ENCODE measurements around the gene GAREM1. TPM values are rescaled to one million over a fixed set of nuclear protein-coding genes. Genes with fewer than 3 reads are reported as not detected.

GAREM1 gene
- total RNA-seq, 1 experiment from 2014 or later = 1.8 TPM

DNA sequence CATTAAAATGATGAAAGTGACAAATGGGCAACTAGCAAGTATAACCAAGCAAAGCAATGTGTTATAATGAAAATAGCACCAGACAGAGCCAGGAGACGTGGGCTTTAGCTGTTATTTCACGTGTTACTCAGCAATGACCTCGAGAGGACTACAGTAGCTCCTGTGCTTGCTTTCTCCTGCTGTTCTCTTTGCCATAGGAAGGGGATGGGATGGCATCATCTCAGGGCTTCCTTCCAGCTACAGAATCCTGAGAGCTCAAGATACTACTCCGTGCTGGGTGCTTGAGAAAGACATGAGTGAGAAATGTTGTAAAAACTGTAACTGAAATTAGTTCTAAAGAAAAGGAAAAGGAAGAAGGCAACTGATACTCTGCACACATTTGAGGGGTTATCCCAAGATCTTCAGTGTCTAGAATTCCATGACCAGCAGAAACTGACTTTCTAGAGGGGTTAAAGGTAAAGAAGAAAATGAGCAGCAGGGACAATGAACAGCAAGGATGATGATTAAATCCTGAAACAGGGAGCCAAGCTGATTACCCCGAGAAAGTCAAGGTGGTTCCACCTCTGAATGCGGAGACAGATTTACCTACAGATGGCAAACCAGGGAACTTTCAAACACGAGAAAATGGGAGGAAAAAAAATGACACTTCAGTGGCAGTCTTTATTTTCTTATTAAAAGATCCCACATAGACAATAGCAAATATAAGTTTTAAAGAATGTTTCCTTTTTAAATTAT, 33.4 kb downstream of the GAREM1 start:
- Histone ChIP-seq H3F3A (ENCODE audit: low read length, unreplicated experiment) (no peaks in the 10 kb centered on the region), H2AFZ (ENCODE audit: low read length) (no peak overlapping the region), H3K79me2 (ENCODE audit: low read length) (no peaks in the 10 kb centered on the region), H3K9me2 (replicated peaks; ENCODE audit: low read length) (no peaks in the 10 kb centered on the region), H3K27me3 (ENCODE audit: low read length) (no peaks in the 10 kb centered on the region), H3K9me3 (ENCODE audit: low read length) (no peaks in the 10 kb centered on the region), H4K20me1 (ENCODE audit: low read length) (no peaks in the 10 kb centered on the region), H3K4me3 (ENCODE audit: low read length) (no peak overlapping the region), H3K27ac (ENCODE audit: low read length) (no peak overlapping the region), H3K9ac (ENCODE audit: low read length) (no peak overlapping the region), H3K4me2 (ENCODE audit: low read length) (no peak overlapping the region), H3K4me1 (ENCODE audit: insufficient read depth, low read length) (no peaks in the 10 kb centered on the region), H3K36me3 (ENCODE audit: low read depth, low read length) (no peaks in the 10 kb centered on the region)
- TF ChIP-seq, protein P1, sequence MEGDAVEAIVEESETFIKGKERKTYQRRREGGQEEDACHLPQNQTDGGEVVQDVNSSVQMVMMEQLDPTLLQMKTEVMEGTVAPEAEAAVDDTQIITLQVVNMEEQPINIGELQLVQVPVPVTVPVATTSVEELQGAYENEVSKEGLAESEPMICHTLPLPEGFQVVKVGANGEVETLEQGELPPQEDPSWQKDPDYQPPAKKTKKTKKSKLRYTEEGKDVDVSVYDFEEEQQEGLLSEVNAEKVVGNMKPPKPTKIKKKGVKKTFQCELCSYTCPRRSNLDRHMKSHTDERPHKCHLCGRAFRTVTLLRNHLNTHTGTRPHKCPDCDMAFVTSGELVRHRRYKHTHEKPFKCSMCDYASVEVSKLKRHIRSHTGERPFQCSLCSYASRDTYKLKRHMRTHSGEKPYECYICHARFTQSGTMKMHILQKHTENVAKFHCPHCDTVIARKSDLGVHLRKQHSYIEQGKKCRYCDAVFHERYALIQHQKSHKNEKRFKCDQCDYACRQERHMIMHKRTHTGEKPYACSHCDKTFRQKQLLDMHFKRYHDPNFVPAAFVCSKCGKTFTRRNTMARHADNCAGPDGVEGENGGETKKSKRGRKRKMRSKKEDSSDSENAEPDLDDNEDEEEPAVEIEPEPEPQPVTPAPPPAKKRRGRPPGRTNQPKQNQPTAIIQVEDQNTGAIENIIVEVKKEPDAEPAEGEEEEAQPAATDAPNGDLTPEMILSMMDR (conservative IDR thresholded peaks at IDR 0.05; ENCODE audit: low read depth, low read length) = no peak
- TF ChIP-seq EZH2phosphoT487 (IDR thresholded peaks at IDR 0.05; ENCODE audit: borderline replicate concordance, low read length) (no peak), EZH2 (IDR thresholded peaks at IDR 0.05; ENCODE audit: low read length, unreplicated experiment) (no peak)
- ChIA-PET CTCF (no interaction called here), POLR2A (ENCODE audit: unreplicated experiment) (no interaction called here)
- BruUV-seq (replicated peaks) = no TSS peak
- intact Hi-C loops (cut with micrococcal nuclease) = no loop called here
- no peak for DNase-seq
- ATAC-seq = no peak

DNA sequence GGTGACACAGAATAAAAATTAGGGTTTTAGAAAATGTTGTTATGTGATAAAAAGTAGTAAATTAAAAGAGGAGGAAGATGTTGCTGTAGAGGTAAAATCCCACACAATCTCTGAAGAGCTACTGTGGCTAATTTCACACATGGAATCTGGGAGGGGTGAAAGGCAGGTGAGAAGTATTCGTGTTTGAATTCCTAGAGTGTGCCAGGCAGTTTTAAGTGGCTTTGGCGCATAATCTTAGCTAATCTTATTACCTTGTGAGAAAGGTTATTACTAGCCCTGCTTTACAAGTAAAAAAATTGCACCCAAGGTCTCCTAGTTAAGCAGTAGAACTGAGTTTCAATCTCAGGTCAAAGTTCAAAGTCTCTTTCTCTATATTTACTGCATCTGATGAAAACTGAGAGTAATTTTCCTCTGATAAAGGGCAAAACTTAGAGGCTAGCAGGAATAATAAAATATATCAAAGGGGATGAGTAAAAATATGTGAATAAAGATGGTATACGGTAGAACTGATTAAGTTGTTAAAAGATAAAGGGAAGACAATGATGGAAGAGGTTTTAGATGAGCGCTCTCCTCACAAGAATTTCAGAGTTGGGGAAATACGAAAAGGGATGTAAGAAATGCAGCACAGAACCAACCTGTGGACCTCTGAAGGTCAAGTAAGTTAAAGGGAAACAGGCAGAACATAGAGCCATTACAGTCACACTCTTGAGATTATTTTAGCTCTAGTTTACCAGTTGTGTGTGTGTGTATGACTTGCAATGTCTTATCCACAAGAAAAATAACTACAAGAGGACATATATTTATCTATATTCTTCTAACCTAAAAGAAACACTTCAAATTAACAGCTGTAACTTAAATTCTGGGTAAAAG, 34.8 kb downstream of the GAREM1 start:
- ChIA-PET POLR2A (ENCODE audit: unreplicated experiment) (no interaction called here), CTCF (no interaction called here)
- Histone ChIP-seq H3K4me1 (ENCODE audit: insufficient read depth, low read length) (no peaks in the 10 kb centered on the region), H3K36me3 (ENCODE audit: low read depth, low read length) (no peaks in the 10 kb centered on the region), H3K27me3 (ENCODE audit: low read length) (no peaks in the 10 kb centered on the region), H3K9ac (ENCODE audit: low read length) (no peak overlapping the region), H3K9me3 (ENCODE audit: low read length) (no peaks in the 10 kb centered on the region), H3K27ac (ENCODE audit: low read length) (no peak overlapping the region), H3F3A (ENCODE audit: low read length, unreplicated experiment) (no peaks in the 10 kb centered on the region), H2AFZ (ENCODE audit: low read length) (no peak overlapping the region), H3K4me2 (ENCODE audit: low read length) (no peak overlapping the region), H3K9me2 (replicated peaks; ENCODE audit: low read length) (no peaks in the 10 kb centered on the region), H3K79me2 (ENCODE audit: low read length) (no peaks in the 10 kb centered on the region), H4K20me1 (ENCODE audit: low read length) (no peaks in the 10 kb centered on the region), H3K4me3 (ENCODE audit: low read length) (no peak overlapping the region)
- intact Hi-C loops (cut with micrococcal nuclease) = no loop called here
- no peak for DNase-seq
- ATAC-seq = no peak
- BruUV-seq (replicated peaks) = no TSS peak
- TF ChIP-seq EZH2phosphoT487 (IDR thresholded peaks at IDR 0.05; ENCODE audit: borderline replicate concordance, low read length) (no peak), EZH2 (IDR thresholded peaks at IDR 0.05; ENCODE audit: low read length, unreplicated experiment) (no peak)
- TF ChIP-seq, protein P1 (conservative IDR thresholded peaks at IDR 0.05; ENCODE audit: low read depth, low read length) = no peak

DNA sequence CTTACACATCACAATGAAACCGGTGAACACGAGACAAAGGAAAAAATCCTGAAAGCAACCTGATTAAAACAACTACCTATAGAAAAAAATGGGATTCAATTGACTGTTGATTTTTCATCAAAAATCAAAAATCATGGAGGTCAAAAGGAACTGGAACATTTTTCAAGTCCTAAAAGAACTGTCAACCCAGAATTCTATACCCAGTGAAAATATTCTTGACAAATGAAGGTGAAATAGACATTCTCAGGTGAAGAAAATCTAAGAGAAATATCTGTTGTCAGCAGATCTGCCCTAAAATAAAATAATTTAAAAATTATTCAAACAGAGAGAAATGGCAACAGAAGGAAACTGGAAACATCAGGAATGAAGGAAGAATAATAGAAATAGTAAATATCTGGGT, 38.9 kb downstream of the GAREM1 start:
- H3K9ac ChIP-seq (ENCODE audit: low read length) = no peak overlapping the region
- intact Hi-C loops (cut with micrococcal nuclease) = no loop called here
- TF ChIP-seq EZH2phosphoT487 (IDR thresholded peaks at IDR 0.05; ENCODE audit: borderline replicate concordance, low read length) (no peak), EZH2 (IDR thresholded peaks at IDR 0.05; ENCODE audit: low read length, unreplicated experiment) (no peak)
- TF ChIP-seq, protein P1 (conservative IDR thresholded peaks at IDR 0.05; ENCODE audit: low read depth, low read length) = no peak
- no peaks in the 10 kb centered on the region for H3F3A ChIP-seq (ENCODE audit: low read length, unreplicated experiment)
- H3K79me2 ChIP-seq (ENCODE audit: low read length) = no peaks in the 10 kb centered on the region
- H3K27me3 ChIP-seq (ENCODE audit: low read length) = no peaks in the 10 kb centered on the region
- DNase-seq (no peak), ATAC-seq (no peak)
- H3K36me3 ChIP-seq (ENCODE audit: low read depth, low read length) = no peaks in the 10 kb centered on the region
- no peaks in the 10 kb centered on the region for H4K20me1 ChIP-seq (ENCODE audit: low read length)
- CTCF ChIA-PET = no interaction called here
- H3K4me3 ChIP-seq (ENCODE audit: low read length) = no peak overlapping the region
- no peaks in the 10 kb centered on the region for H3K9me2 ChIP-seq (replicated peaks; ENCODE audit: low read length)
- H3K27ac ChIP-seq (ENCODE audit: low read length) = no peak overlapping the region
- no peak overlapping the region for H2AFZ ChIP-seq (ENCODE audit: low read length)
- POLR2A ChIA-PET (ENCODE audit: unreplicated experiment) = no interaction called here
- H3K9me3 ChIP-seq (ENCODE audit: low read length) = no peaks in the 10 kb centered on the region
- H3K4me2 ChIP-seq (ENCODE audit: low read length) = no peak overlapping the region
- no TSS peak for BruUV-seq (replicated peaks)
- no peaks in the 10 kb centered on the region for H3K4me1 ChIP-seq (ENCODE audit: insufficient read depth, low read length)
